ENCODE data around the gene ITPR2.

ITPR2 gene

DNA sequence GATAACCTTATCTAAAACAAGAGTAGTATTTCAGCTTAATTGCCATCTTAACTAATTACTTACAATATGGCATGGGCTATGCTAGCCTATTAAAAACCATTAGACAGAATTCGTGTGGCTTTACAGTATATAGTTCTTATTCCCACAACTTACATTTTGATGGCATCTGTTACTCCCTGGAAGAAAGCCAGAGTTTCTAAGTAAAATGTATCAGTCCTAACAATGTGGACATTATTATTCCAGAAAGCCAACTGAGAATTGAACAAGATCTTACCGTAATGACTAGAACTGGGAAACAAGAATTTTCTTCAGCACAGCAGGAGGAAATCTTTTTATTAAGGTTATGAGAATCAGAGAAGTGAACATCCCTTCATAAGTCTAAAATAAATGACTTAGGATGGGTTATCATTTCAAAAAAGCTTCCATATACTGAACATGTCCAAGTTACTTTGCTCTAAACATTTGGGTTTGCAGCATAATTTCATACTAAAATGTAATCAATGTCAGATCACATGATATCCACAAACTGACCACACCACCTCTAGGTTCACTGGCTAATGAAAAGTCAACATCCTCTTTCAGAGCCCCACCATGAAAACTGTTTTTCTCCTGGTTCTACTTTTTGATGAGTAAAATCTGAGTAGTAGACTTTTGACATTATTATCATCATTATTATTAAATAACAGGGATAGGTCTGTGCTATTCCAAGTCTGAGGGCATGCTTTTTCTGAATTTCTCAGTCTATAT, 457.9 kb downstream of the ITPR2 start:
- no peak for DNase-seq

DNA sequence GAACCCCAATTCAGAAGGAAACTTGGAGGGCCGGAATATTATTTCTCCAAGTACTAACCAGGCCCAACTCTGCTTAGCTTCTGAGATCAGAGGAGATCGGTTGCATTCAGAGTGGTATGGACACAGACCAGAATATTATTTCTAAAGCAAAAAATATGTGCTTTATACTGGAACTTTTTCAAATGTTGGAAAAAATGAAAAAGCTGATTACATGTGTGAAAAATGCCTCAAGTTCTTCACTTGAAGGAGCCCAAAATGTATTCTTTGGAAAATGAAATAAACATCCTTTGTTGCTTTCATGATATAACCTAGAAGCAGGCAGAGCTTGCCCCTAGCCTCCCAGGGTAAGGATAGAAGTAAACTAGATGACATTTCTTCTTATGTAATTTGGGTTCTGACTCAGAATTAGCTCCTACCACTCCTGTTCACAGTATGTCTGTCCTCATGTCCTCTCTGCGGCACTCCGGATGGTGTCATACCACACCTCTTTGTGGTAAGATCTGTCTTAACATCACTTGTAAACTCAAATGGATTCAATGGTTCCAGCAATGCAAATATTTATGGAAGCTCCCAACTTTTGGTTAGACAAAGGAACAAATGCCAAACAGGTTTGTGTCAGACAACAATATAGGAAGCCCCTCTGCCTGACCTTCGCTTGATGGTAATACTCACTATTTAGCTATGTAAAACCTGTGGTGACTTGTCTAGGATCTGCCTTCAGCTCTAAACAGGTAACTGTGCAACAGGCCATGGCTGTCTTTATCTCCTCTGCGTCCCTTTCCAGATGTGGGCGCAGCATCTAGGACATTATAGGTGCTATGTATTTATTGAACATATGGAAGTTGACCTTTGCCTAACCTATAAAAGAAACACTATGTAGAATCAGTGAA, 459.1 kb downstream of the ITPR2 start:
- DNase-seq: no peak

DNA sequence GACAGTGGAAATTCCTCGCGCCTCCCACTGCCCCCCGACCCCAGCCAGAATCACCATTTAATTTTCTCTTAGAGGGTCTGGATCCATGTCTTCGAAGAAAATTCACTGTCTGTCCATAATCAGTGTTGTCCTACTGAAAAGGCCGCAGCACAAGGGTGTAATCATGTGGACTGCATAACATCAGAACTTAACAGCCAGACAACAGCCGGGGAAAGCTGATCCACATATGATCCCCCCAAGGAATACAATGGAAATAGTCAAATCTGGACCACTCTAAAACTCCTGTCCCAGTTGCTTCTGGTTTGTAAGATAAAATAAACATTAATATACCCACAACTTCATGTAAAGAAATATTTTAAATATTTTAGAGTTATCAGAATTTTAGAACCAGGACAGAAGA, 460.1 kb downstream of the ITPR2 start:
- DNase-seq: no peak

DNA sequence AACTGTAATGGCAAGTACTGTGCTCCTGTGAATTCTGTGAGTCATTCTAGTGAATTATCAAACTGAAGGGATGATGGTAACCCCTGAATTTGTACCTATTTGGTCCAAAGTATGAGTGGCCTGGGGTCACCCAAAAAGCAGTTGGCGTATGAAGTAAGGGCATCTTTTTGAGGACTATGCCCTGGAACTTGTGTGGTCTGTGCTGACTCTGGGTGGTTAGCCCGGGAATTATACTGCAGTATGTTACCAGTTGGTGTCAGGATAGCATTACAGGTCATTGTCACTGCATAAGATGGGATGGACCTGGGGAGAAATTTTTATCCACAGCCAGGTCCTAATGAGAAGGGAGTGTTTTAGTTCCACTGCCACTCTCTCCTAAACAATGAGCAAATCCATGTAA, 462.9 kb downstream of the ITPR2 start:
- no peak for DNase-seq

DNA sequence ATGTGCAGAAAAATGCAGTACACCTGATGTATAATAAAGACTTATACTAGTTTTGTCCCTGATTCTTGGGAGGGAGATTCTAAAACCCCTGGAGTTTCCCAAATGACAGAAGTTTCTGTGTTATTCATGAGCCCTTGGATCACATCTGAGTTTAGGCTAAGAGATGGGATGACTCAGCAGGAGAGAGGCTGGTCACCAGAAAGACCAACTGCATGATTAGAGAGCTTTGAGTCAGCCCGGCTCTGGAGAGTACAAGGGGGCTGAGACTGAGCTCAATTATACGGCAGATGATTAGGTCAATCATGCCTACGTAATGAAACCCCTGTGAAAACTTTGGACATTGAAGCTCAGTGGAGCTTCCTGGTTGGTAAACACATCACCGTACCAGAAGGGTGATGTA, 463.4 kb downstream of the ITPR2 start:
- no peak for DNase-seq

DNA sequence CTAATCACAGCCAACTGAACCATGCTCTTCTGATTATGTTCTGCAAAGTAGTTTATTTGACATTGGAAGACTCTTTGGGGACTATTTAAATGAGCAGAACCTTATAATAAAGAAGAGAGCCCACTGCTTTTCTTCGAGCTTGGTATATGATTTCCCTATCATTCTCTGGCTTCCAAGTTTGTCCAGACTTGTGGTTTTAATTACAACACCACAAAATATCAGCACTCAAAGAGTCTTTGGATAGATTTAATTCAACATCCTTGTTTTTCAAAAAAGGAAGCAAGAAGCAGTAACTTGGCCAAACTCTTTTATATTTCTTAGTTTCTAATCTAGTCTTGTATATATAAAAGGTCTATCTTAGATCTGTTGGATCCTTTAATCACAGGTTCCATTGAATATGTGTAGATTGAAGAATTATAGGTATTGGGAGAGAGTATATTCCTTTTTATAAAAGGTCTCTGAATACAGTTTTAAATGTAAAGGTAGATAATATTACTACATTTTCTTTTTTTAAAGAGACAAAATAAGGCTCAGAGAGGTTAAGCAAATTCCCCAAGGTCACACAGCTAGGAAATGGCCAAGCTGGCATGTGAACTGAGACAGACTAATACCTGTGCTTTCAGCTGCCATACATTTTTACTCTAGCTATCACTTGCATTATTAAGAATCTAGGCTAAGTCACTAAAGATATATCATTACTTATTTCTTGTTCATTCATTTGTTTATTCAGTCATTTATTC, 464.8 kb downstream of the ITPR2 start:
- no peak for DNase-seq

DNA sequence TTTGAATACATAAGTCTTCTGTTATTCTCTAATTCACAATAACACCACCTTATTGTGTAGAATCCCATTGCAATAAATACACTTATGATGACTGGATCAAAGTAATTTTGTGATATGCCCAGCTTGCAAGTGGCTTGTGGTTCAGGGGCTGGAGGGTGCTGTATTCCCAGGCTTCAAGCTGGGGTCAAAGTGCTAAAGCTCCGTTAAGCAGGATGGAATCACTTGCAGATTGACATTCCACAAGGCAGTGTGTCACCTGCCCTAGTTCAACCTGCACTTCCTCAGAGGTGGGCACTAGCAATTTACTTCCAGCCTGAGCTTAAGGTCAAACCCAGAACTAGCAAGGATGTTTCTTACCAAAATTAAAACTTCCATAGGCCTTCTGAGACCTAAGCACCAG, 471.0 kb downstream of the ITPR2 start:
- no peak for DNase-seq

DNA sequence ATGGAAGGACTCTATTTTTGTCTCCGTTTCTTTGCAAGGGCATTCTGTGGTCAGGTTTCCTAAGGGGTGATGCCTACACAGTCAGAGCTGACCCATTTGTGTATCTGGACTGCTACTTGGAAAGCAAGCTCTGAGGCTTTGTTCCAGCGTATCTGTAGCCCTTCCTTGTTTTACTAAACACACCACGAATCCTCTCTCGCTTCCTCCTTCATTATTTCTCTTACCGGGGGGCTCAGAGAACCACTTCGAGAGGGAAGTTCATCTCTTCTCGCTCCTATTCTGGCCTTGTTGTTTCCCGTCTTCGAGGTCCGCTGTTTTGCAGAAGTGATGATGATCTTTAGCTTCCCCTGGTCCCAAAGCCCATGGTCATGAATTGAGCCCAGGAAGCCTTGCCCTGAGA, 472.9 kb downstream of the ITPR2 start:
- no peak for DNase-seq

DNA sequence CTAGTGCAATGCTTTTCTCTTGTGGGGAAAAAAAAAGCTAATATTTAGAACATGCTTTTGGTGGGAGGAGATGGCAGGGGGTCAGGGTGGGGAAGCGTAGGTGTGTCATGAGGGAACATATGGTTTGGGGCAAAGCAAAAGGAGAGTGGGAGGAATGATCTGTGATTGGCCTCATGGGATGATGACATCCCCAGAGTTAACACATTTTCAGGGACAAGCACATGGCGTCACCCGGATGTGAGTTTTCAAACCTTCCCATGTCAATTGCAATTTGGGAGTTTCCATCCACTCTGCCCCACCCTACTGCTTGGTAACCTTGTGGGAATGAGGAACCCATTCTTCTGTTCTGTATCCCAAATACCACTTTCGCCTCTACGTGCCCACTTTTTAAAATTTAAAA, 473.4 kb downstream of the ITPR2 start:
- DNase-seq: no peak

DNA sequence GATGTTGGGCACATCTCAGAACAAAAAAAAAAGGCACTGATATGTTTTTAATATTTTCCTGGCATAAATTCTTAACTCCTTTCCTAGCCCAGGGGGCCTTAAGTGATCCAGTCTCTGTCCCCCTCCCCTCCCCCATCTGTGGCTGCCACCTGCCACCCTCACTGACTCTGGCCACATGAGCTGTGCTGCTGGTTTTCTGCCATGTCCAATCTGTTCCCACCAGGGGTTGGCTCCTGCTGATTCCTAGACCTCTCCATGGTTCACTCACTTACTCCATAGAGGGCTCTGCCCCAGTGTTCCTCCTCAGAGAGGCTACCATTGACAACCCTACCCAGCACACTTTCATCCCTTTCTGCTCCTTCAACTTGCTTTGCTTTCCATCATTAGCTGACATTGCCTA, 474.3 kb downstream of the ITPR2 start:
- no peak for DNase-seq

DNA sequence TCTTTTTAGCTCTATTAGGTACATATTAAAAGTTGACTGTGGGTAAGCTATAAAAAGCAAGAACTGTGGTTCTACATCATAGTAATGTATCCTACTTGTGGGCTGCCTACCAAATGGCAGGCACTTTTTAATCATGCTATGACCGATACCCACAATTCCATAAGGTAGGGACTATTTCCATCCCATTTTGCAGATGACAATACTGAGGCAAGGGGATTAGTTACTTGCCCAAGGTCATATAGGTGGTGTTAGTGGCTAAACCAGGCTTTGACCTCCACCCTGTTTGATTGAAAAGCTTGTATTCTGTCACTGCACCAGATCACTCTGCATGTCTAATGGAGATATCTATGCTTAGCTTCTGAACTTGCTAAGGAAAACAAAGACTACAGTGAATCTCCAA, 485.7 kb downstream of the ITPR2 start:
- no peak for DNase-seq

DNA sequence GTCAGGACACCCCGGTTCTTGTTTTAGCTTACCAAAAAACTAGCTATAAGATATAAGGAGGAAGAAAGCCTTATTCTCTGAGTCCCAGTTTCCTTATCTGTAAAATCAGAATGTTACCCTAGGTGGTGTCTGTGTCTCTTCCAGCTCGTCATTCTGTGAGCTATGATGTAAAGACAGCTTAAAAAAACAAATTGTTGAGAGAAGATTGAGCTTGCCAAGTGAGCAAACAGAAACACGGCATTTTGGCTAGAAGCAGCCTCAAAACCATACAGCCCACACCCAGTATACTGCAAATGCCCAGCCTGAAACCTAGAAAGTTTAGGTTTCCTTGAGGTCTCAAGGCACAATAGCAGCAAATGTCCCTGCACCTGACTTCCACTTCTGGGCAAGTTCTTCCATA, 486.3 kb downstream of the ITPR2 start:
- no peak for DNase-seq

DNA sequence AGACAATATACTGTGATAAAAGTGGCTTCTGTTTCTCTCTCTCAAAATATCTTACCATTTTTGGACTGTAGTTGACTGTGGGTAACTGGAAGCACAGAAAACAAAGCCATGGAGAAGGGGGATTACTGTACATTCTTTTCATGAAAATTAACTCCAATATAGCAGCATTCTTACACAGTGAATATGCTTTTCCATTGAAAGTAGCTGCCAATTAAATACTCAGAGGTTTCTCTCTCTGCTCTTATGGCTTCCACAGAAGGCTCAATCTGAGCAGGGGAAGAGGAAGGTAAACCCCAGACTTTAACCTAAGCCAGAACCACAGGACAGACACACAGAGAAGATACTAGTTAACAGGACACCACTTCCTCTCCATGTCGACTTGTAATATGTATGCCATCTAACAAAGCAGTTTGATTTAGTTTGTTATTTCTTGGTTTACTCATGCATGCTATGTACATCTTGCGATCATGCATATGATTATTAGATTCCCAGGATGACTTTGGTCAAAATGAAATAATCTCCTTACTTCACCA, 487.5 kb downstream of the ITPR2 start:
- DNase-seq: no peak

DNA sequence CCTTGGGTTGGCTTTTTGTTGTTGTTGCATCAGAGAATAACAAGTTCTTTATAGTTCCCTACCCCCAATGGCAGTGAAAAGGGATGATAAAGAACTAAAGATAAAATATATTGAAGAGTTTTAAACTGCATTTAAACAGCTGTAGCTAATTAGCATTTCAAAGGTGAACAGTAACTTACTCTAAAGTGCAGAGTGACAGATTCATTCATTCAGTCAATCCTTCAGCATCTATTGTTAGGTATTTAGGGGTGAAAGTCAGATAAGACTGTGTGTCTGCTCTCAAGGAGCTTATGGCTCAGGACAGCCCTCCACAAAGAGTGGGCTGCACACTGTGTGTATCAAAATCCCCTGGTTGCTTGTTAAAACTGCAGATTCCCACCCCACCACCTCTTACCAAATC, 491.5 kb downstream of the ITPR2 start:
- no peak for DNase-seq

DNA sequence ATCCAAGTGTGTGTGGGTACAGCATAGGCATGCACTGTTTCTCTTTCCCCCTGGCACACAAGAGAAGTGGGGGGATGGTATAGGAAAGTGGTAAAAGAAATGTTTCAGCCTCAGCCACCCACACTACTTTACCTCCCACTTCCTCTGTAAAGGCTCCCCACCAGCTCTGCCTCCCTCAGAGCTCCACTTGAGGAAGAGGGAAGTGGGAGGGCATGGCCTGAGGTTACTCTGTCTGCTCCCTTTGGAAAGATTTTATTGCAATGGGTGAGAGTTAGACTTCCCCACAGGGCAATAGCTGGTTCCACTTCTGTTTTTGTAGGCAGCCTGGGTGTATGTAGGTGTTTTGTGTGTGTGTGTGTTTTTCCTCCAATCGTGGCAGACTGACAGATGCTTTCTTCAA, 492.3 kb downstream of the ITPR2 start:
- no peak for DNase-seq

DNA sequence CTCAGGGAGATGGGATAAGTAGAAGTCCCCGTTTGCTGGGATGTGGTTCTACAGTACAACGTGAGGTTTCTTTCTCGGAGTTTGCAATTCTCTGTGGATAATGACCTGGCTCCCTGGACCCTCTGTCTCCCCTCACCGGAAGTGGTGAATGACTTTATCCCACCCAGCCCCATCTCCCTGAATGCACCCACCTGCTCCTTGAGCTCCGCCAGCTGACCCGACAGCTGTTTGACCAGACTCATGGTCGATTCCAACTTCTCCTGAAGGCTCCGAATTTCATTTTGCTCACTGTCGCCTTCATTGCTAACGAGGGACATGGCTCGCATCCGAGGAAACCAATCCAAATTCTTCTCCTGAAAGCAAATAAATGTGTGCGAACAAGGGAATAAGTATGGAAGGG, 493.0 kb downstream of the ITPR2 start:
- DNase-seq: no peak

DNA sequence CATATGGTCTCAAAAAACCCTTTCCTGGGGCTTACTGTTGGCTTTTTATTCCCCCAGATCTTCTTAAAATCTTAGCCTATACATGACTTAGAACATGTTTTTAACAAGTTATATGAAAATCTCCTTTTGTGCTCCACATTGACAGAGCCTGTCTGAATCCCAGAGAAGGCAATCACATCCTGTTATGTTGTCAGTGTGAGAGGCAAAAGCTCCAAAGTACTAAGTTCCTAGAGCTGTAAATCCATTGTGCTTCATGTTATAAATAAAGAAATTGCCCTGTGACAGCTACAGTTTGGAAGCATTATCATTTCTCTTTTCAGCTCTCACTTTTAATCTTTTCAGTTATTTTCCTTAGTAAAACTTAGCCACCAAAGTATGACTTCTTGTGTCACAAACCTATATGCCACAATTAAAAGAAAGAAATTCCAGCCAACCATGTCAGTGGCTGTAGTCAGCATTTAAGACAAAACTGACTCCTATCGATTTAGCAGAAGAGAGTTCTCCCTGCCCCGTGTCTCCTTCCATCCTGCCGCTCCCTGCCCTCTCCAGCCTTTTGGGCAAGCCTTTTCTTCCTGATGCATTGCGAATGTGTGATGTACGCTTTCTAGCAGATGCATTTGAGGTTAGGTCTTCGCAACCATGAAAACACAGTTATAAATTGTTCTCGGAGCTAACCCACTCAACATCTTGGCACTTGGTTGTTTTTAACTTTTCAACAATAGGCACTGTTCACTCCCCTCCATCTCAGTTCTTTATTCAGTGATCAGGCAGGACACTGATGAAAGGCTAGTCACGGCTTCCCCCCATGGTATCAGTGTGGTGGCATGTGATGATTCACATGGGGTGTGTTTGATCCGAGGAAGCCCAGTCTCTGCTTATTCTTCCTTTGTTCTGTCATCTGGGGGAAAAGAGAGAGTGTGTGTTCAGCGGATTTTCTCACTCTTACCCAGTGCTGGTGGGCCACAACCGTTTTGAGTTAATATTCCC, 494.1 kb downstream of the ITPR2 start:
- no peak for DNase-seq

DNA sequence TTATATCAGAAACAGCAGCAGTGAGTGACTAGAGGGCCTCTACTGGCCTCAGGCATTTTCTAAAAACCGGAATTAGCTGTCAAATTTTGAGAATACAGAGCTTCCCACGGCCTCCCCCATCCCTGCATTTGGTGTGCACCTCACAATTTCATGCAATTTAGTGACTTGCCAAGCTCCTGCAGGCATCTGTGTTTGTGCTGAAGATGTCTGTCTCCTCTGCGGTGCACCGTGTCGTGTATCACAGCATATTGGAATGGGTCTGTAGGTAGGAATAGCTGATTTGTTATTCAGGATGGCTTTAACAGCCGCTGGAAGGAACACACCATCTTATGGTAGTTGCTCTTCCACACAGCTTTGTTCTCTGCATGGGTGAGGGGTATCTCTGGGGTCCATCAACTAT, 497.3 kb downstream of the ITPR2 start:
- DNase-seq: no peak

DNA sequence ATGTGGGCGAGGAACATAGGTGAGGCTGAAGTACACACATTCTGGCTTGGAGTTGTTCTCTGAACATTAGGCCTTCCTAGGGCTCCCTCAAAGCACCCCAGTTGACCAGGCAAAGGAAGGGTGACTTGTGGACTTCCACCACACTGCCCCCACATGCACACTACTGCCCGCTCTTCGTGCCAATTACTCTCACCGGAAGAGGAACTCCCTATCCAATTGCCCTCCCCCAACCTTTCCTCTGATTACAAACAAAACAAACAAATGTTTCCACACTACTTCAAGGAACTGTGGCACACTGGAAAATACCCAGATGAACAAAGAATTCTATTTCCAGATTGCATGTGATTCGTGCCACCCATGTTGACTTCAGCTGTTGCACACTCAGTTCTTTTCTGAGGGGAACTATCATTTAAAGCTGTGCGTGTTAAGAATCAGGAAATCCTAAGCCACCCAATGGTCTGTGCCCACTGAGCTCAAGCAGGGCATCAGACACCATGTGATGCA, 498.3 kb downstream of the ITPR2 start:
- DNase-seq: no peak

DNA sequence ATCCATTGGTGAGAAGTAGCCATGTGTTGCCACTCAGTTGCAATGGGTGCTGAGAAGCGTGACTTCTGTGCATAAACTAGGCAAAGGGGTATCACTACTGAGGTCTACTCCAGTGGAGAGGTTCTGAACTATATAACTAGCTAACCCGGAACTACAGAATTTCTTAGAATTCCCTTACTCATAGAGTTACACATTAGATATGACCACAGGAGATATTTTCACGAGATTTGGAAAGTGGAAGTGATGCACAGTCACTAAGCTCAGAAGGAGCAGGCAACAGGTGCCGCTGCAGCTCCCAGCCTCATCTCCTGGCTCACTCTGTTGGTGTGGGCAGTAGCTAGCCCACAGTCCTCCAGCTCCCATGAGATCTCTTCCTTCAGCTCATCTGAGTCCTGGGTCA, 501.0 kb downstream of the ITPR2 start:
- no peak for DNase-seq

DNA sequence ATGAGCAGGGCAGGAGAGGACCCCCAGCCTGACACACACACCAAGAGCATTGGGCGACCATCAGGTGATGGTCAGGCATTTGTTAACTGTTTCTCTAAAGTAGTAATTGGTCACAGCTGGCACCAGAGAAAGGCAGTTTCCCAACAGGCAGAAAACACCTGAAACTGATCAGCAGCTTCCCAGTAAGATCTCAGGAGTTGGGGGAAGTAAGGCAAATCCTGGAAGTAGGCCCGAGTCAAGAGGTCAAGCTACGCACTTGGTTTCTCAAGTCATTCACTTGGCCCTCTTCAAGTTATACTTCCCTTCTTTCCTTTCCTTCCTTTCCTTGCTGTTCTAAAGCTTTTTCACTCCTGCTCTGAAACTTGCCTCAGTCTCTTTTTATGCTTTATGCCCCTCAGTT, 501.9 kb downstream of the ITPR2 start:
- DNase-seq: no peak
